ENCODE results near the gene CBX4. TPM values are rescaled to one million over a fixed set of nuclear protein-coding genes. Genes with fewer than 3 reads are reported as not detected.

The CBX4 gene
- total RNA-seq, 1 donor from 2014 or later = 6.8 TPM

DNA sequence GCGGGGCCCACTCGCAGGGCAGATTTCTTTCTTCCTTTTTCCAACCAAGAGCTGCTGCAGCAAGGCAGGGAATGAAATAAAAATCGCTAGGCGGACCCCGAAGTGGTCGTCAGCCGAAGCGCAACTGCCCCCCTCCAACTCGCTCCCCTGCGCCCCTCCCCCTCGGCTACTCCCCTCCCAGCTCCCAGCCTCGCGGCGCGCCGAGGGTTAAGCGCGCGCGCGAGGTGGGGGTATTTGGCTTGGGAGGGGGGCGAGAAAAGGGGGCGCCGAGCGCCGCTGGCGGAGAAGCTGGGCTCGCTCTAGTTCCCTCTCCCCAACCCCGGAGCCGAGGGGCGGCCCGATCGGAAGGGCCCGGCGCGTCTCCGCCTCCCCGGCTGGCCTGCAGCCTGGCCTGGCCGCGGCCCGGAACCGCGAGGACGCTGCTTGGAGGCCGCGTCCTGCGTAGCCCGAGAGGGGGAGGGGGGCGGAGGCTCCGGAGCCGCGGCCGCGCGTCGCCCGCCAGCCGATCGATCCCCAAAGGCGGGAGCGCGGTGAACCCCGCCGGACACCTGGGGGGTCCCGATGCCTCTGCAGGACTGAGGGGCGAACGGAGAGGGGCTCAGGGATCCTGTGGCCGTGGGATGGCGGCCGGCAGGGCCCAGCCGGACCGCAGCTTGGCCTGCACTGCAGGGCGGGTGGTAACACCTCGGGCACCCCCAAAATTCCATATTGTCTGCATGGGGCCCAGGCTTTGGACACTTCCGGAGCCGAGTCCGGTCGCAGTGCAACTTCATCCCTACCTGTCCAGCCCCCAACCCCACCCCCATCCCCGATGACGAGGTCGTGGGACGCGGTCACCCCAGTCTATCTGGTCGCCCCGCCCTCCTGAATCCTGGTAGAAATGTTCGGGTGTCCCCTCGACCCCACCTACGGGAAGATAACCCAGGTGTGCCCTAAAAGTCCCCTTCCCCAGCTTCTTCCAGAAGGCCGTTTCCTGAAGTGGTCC, 4.9 kb upstream of the CBX4 start:
- Mint-ChIP-seq H3K9me3 (ENCODE audit: unreplicated experiment) (no peaks in the 10 kb centered on the region), H3K4me1 (ENCODE audit: unreplicated experiment) (no peaks in the 10 kb centered on the region), H3K4me3 (ENCODE audit: unreplicated experiment) (peak overlapping the region; percentile 56), H3K27me3 (ENCODE audit: unreplicated experiment) (peaks cover 14% of the 10 kb centered on the region), H3K36me3 (ENCODE audit: low read depth, unreplicated experiment) (no peaks in the 10 kb centered on the region), H3K27ac (ENCODE audit: unreplicated experiment) (no peak overlapping the region)
- peak; percentile 65 for DNase-seq (ENCODE audit: low spot score)
- TF ChIP-seq, protein P1, sequence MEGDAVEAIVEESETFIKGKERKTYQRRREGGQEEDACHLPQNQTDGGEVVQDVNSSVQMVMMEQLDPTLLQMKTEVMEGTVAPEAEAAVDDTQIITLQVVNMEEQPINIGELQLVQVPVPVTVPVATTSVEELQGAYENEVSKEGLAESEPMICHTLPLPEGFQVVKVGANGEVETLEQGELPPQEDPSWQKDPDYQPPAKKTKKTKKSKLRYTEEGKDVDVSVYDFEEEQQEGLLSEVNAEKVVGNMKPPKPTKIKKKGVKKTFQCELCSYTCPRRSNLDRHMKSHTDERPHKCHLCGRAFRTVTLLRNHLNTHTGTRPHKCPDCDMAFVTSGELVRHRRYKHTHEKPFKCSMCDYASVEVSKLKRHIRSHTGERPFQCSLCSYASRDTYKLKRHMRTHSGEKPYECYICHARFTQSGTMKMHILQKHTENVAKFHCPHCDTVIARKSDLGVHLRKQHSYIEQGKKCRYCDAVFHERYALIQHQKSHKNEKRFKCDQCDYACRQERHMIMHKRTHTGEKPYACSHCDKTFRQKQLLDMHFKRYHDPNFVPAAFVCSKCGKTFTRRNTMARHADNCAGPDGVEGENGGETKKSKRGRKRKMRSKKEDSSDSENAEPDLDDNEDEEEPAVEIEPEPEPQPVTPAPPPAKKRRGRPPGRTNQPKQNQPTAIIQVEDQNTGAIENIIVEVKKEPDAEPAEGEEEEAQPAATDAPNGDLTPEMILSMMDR (IDR thresholded peaks at IDR 0.05; ENCODE audit: unreplicated experiment) = no peak

- Mint-ChIP-seq H3K4me1 (ENCODE audit: unreplicated experiment) (no peaks in the 10 kb centered on the region), H3K9me3 (ENCODE audit: unreplicated experiment) (no peaks in the 10 kb centered on the region), H3K27ac (ENCODE audit: unreplicated experiment) (no peak overlapping the region), H3K27me3 (ENCODE audit: unreplicated experiment) (peaks cover 14% of the 10 kb centered on the region), H3K36me3 (ENCODE audit: low read depth, unreplicated experiment) (no peaks in the 10 kb centered on the region), H3K4me3 (ENCODE audit: unreplicated experiment) (peak overlapping the region; percentile 56)
- TF ChIP-seq, protein P1 (IDR thresholded peaks at IDR 0.05; ENCODE audit: unreplicated experiment) = no peak
- no peak for DNase-seq (ENCODE audit: low spot score)
Observed at GRCh38 chr17:79843474-79843815, 4.2 kb upstream of the CBX4 start.

DNA sequence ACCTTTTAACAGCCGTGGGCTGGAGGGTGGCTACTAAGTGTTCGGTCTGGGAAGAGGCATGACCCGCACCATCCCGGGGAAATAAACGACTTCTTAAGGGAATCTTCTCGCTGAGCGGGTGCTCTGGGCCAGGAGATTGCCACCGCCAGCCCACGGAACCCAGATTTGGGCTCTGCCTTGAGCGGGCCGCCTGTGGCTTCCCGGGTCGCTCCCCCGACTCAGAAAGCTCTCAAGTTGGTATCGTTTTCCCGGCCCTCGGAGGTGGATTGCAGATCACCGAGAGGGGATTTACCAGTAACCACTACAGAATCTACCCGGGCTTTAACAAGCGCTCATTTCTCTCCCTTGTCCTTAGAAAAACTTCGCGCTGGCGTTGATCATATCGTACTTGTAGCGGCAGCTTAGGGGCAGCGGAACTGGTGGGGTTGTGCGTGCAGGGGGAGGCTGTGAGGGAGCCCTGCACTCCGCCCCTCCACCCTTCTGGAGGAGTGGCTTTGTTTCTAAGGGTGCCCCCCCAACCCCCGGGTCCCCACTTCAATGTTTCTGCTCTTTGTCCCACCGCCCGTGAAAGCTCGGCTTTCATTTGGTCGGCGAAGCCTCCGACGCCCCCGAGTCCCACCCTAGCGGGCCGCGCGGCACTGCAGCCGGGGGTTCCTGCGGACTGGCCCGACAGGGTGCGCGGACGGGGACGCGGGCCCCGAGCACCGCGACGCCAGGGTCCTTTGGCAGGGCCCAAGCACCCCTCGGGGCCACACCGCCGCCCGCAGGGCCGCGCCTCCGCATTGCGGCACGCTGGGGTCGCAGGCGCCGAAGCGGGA, 3.6 kb upstream of the CBX4 start:
- TF ChIP-seq, protein P1 (IDR thresholded peaks at IDR 0.05; ENCODE audit: unreplicated experiment) = no peak
- Mint-ChIP-seq H3K36me3 (ENCODE audit: low read depth, unreplicated experiment) (no peaks in the 10 kb centered on the region), H3K9me3 (ENCODE audit: unreplicated experiment) (no peaks in the 10 kb centered on the region), H3K4me1 (ENCODE audit: unreplicated experiment) (peaks cover 5% of the 10 kb centered on the region), H3K27me3 (ENCODE audit: unreplicated experiment) (peaks cover 19% of the 10 kb centered on the region), H3K27ac (ENCODE audit: unreplicated experiment) (no peak overlapping the region), H3K4me3 (ENCODE audit: unreplicated experiment) (no peak overlapping the region)
- DNase-seq (ENCODE audit: low spot score) = no peak

- no peak overlapping the region for H3K27ac Mint-ChIP-seq (ENCODE audit: unreplicated experiment)
- H3K27me3 Mint-ChIP-seq (ENCODE audit: unreplicated experiment) = peaks cover 21% of the 10 kb centered on the region
- H3K4me3 Mint-ChIP-seq (ENCODE audit: unreplicated experiment) = peak overlapping the region; percentile 37
- no peaks in the 10 kb centered on the region for H3K9me3 Mint-ChIP-seq (ENCODE audit: unreplicated experiment)
- TF ChIP-seq, protein P1 (IDR thresholded peaks at IDR 0.05; ENCODE audit: unreplicated experiment) = no peak
- H3K4me1 Mint-ChIP-seq (ENCODE audit: unreplicated experiment) = peaks cover 6% of the 10 kb centered on the region
- no peak for DNase-seq (ENCODE audit: low spot score)
- H3K36me3 Mint-ChIP-seq (ENCODE audit: low read depth, unreplicated experiment) = no peaks in the 10 kb centered on the region
Observed at GRCh38 chr17:79842136-79842655, 3.0 kb upstream of the CBX4 start.

All from endothelial cell (in vitro differentiated cells).